ENCODE results near the gene PRSS27.
A peak's percentile ranks its signal among the peaks of the same experiment; 100 is the strongest.
"Not testable (repeated sequence)": the region's sequence is repeated elsewhere in the genome, so short reads cannot be mapped to it uniquely, and the experiment has no call there.

Gene PRSS27

DNA sequence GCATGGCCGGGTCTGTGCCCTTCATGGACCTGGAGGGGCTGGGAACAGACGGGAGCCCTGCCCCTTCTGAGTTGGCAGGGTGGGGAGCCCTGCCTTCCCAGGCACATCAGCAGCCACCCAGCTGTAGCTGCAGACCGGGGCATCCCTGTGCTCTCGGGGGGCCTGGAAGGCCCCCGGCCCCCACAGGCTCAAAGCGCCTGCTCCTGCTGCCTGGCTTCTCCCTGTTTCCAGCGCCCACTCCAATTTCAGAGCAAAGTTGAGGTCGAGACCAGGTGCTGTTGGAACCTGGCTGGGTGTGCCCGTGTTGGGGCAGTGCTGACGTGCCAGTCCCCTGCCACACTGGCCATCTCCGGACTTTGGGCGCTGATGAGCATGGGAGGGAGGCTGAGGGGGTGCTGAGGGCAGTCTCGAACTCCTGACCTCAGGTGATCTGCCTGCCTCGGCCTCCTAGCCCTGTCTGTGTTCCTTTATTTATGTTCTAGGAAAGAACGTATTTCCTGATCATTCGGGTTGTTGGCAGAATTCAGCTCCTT, 4.9 kb upstream of the PRSS27 start:
- no peak for DNase-seq (ENCODE audit: low read depth)

DNA sequence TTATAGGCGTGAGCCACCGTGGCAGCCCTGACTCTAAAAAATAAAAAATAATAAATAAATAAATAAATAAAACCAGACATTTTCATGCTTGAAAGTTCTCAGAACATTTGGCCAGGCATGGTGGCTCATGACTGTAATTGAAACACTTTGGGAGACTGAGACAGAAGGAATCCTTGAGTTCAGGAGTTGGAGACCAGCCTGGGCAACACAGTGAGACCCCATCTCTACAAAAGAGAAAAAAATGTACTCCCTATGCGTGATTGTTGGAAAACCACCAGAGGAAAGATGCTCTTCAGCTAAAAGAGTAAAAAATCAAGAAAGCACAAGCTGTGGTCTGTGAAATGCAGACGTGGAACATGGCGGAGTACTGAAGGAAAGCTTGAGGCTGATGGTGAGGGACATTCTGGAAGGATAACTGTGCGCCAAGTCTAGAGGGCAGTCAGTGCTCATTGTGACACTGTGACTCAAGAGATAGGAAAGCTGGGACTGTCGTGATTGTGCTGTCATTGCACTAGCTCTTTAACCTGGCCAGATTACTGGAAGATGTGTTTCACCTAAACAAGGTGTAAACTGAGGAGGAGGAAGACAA, 4.2 kb upstream of the PRSS27 start:
- DNase-seq (ENCODE audit: low read depth): no peak

DNA sequence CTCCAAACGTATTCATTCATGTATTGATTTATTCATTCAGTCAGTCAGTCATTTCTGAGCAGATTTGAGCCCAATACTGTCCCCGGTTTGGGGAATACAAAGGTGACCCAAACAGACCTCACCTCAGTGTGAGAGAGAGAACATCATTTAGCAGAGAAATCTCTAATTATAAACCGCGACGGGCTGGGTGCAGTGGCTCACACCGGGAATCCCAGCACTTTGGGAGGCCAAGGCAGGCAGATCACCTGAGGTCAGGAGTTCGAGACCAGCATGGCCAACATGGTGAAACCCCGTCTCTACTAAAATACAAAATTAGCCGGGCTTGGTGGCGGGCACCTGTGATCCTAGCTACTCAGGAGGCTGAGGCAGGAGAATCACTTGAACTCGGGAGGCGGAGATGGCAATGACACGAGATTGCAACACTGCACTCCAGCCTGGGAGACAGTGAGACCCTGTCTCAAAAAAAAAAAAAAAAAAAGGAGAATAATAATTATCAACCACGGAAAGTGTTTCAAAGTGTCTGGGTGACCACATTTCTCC, 1.7 kb upstream of the PRSS27 start:
- DNase-seq (ENCODE audit: low read depth): not testable (repeated sequence)

DNA sequence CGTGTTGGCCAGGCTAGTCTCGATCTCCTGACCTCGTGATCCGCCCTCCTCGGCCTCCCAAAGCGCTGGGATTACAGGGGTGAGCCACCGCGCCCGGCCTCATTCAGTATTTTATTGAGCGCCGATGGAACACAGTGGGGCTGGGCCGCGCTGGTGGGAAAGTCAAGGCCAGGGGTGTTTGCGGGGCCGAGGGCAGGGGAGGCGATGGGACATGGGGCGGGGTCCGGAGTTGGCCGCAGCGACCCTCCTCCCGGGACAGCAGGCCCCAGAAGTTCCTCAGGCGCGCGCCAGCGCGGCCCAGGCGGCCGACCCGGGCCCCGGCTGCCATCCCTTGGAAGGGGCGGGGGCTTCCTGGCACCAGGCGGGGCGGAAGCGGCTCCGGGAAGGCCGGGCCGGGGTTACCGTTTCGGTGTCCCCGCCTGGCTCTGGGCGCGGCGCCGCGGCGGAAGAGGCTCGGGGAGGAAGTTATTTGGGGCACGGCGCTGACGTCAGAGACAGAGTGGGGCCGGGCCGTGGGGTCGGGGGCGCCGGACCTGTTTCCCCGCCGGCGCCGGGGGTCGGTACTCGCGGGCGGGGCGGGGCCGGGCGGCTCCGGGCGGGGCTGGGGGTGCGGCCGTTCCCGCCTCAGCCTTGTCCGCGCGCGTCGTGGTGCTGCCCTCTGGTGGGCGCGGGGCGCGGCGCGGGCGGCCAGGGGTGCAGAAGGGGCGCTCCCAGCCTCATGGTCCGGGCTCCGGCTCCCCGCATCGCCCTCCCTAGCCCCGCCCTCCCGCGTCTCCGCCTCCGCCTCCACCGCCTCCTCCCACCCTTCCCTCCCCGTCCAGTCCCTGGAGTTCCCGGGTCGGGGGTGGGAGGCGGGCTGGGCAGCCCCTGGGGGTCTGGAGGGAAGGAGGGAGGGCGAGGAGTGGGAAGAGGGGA, 952 bp upstream of the PRSS27 start:
- peak; percentile 79 for DNase-seq (ENCODE audit: low read depth)

GRCh38 chr16:2719328-2720063, 528 bp downstream of the PRSS27 start:
- no peak for DNase-seq (ENCODE audit: low read depth)

GRCh38 chr16:2717383-2718263, 2.4 kb downstream of the PRSS27 start:
- no peak for DNase-seq (ENCODE audit: low read depth)

DNA sequence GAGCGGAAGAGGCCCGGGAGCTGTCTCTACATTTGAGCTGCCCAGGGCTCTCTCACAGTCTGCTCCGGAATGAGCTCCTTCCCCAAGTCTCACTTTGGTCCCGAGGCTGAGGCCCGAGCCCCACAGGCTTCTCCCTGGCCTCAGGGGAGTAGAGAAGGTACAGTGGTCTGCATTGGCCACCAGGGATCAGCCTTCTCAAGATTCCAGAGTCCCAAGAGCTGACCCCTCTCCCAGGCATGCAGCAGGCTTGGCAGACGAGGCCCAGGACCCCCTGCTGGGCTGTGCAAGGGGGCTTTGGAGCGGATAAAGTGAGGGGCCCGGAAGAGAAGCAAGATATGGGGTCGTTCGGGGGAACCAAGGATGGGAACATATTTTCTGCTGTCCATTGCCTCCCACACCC, 3.1 kb downstream of the PRSS27 start:
- DNase-seq (ENCODE audit: low read depth): no peak

GRCh38 chr16:2715966-2716885, 3.8 kb downstream of the PRSS27 start:
- no peak for DNase-seq (ENCODE audit: low read depth)

DNA sequence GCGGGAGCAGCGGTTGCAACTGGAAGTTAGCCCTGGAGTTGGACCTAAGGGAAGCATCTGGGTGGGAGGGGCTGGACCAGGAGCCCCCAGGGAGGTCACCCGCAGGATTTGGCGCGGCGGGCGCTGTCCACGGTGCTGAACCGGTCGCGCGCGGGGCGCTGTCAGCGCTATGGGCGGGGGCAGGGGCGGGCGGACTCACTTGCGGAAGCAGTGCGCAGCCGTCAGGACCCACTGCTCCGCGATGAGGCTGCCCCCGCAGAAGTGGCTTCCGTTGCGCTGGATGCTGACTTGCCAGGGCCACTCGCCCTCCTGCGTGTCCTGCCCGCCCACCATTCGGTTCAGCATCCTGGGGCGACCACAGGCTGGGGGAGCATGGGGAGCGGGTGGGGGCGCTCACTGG, 4.5 kb downstream of the PRSS27 start:
- peak; percentile 78 for DNase-seq (ENCODE audit: low read depth)

DNA sequence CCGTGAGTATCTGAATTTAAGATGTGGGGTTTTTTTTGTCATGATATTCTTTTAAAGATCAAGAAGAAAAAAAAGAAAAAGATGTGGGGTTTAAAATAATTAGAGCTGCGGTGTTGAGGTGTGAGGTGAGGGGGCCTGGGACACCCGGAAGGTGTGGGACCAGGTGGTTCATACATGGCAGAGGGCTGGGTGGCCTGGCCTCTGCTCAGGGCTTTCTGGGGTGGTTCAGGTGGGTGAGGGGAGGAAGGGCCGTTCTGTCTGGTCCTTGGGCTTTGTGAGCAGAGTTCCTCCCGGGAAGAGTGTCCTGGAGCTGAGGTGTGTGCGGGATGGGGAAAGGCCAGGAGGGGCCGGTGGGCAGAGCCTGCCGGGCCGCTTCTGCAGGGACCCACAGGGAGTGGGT, 5.0 kb downstream of the PRSS27 start:
- no peak for DNase-seq (ENCODE audit: low read depth)

DNA sequence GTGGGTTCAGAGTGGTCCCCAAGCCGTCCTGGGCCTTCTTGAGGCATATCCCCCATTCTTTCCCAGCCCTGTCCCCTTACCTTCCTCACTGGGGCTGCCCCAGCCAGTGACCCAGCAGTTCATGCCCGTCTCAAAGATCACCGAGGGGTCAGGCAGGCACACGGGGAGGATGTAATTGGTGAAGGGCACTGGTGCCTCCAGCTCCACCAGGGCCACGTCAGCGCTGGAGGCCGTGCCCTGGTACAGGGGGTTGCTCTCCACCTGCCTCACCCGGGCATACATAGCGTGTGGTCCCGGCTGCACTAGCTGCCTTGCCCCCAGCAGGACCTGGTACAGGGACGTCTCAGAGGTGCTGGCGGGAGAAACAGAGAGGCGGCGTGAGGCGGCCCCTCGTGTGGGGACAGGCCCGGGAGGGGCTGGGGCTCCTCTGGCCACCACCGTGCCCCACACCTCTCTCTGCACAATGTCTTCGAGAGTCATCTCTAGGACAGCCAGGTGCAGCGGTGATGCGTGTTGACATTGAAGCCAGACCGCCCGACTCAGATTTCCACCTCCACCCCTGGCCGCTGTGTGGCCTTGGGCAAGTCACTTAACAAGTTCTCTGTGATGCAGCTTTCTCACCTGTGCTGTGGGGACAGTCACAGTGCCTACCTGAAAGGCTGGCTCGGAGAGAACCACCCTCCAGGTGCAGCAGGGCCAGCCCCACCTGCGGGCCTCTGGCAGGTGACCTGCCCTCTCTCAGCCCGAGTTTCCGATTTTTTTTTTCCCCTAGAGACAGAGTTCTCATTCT, 5.8 kb downstream of the PRSS27 start:
- no peak for DNase-seq (ENCODE audit: low read depth)

DNA sequence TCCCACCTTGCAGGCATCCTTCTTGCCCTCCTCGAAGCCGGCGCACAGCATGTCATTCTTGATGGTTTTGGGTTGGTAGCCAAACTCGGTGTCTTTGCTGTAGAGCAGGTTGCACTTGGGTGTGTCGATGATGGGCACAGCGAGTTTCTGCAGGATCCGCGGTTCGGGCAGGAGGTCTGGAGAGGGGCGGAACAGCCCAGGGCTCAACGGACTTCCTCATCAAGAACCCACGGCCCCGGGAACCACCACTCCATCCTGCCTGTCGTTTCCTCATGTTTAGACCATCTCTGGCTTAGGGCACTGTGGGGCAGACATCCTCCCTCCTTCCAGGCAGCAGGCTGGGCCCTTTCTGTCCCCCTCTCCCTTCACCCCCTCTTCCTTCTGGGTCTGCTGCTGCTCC, 6.5 kb downstream of the PRSS27 start:
- no peak for DNase-seq (ENCODE audit: low read depth)

DNA sequence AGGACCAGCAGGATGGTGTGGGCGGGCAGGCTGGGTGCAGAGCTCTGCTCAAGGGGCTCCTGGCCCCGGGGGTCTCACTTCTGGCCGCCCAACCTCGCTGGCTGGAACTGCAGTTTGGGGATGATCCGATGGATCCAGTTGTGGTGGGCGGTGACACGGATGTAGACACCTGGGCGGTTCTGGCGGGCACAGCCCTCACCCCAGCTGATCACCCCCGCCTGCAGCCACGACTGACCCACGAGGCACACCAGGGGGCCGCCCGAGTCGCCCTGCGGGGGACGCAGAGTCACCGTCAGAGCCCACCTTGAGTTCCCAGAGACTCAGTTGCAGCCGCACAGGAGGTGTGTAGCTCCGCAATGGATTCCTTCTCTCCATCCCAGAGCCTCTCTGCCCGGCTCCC, 7.5 kb downstream of the PRSS27 start:
- DNase-seq (ENCODE audit: low read depth): no peak

- no peak for DNase-seq (ENCODE audit: low read depth)
These were observed 8.0 kb downstream of the PRSS27 start for GRCh38 chr16:2712063-2712441.

- DNase-seq (ENCODE audit: low read depth): no peak
These were observed 8.5 kb downstream of the PRSS27 start for GRCh38 chr16:2711370-2712062.

GRCh38 chr16:2710711-2711231, 9.3 kb downstream of the PRSS27 start:
- DNase-seq (ENCODE audit: low read depth): no peak

DNA sequence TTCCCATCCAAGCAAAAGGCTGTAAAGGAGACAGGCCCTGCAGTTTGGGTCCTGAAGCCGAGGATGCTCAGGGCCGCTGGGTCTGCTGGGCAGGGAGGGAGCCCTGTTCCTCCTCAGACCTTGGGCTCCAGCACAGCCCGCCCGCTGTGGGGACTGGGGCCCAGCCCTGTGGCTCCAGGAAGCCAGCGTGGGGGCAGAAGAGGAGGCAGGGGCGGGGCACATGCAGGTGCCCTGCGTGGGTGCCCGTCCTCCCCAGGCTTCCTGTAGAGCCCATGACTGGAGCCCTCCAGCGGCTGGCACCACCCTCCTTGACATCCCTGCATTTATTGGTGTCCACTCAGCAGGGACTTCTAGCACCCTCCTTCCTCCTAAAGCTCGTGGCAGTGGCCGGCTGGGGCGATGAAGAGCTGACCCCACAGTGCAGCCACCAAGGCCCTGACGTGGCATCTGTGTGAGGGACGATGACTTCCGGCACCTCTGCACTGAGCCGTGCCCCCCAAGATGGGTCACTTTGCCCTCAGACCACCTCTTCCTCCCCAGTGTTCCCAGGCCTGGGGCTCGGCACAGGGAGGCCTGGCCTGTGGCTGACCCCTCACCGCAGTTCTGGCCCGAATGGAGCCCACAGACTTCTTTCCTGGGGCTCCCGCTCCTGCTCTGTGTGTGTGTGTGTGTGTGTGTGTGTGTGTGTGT, 9.9 kb downstream of the PRSS27 start:
- DNase-seq (ENCODE audit: low read depth): no peak

DNA sequence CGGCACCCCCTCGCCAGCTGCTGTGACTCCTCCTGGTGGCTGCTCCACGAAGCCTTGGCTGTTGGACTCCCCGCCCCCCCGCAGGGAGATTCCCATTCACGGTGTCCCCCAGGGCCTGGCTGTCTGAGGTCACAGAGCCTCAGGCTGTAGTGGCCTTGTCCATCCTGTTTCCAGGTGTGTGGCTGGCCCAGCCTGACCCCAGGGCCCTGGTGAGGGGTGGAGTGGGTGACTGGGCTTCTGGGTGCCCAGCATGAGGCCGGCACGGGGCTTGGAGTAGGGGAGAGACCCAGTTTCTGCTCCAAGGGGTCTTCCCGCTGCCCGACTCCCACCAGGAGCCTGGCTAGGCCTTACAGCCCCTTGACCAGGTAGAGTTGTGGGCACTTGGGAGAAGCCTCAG, 10.4 kb downstream of the PRSS27 start:
- no peak for DNase-seq (ENCODE audit: low read depth)

All from T follicular helper cell (primary cell).